Uterus (tissue), 2 donors: ENCODE data around the gene RAN.

Experiments
- CTCF ChIP-seq, 4 experiments: fragments of 200-600 bp in 2 of 4; fragments of 450-650 bp in 2 of 4; sonication (generic) in 2 of 4; IDR thresholded peaks; one replicate each; pipeline ENCODE4 v1.5.1; 2016 to 2019; ENCODE audit warnings: antibody characterized with exemption in 4 of 4, mild to moderate bottlenecking in 2 of 4, moderate library complexity in 1 of 4
- POLR2A ChIP-seq, 2 donors: fragments of 450-650 bp; IDR thresholded peaks; one replicate each; pipeline ENCODE4 v1.6.1; 2016; ENCODE audit warnings: antibody characterized with exemption in 2 of 2, mild to moderate bottlenecking in 1 of 2, moderate library complexity in 1 of 2

GRCh38 chr12:130870442-130871285 lies 1.2 kb upstream of the RAN start:
- peak; percentile 10 to 41 (median 30) for TF ChIP-seq CTCF (IDR thresholded peaks at IDR 0.05)
- no peak for TF ChIP-seq POLR2A (IDR thresholded peaks at IDR 0.05)
